Cerebellar cortex (tissue), 1 donor: Measurements from ENCODE around the gene ZNF610.

Source experiments
- DNase-seq: peaks from one replicate; pipeline ENCODE4 v3.0.0-alpha.2; 2015; ENCODE audit warnings: low spot score

ZNF610 gene

DNA sequence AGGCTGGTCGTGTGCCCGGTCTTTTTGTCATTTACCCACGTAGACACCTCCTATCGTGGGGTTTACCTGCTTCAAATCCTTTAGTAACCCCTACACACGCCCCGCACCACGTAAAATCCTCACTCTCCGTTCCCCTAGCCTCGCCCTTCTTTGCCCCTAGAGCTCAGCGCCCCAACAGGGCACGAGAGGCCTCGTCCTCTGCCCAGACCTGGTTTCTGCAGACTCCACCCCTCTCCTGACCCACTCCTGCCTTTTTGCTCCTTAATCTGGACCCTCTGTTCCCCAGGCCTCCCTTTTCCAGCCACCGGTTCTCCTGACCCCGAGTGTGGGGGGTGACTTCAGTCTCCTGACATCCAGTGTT is 62.0 kb downstream of the ZNF610 start:
- DNase-seq, result no peak

- no peak for DNase-seq
Observed at GRCh38 chr19:52410276-52410675, 74.2 kb downstream of the ZNF610 start.

GRCh38 chr19:52415711-52416110 is 79.7 kb downstream of the ZNF610 start:
- DNase-seq, result no peak
